Measurements from ENCODE around the gene ATP10B. TPM values are rescaled to one million over a fixed set of nuclear protein-coding genes. Genes with fewer than 3 reads are reported as not detected.

Gene ATP10B
- total and polyA plus RNA-seq, 10 of the 15 experiments (the other 5 are each of a cell fraction or from before 2014, with no cell fraction given): not detected

DNA sequence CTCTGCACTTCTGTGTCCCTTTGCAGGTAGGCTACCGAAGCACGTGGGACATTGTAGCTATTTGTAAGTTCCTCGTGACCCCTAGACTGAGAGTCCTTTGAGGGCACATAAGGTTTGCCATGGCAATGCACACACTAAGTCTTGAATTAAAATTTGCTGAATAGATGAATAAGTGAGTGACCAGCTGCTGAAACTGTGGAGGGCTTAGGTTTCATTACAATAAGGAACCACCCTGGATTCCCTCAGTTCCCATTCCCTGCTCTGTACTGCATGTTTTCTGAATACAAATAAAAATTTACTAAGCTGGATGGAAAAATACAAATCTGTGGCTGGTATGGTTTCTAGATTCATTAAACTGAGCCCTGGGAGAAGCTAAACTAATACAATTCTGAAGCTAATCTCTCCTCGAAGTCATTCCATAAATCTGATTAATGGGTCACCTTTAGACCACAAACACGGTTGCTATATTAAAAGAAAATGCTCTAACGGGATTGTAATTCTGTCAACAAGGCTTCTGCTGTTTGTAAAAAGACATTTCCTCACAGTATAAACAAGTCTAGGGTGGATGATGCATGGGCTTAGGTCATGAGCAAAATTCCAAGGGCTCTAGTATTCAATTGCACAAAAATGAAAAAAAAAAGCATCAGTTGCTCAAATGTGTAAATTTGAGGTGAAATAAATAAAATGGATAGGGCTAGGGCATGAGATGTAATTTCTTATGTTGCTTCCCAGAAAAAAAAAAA is 172.3 kb downstream of the ATP10B start:
- TF ChIP-seq SMC3 (IDR thresholded peaks at IDR 0.05; ENCODE audit: borderline replicate concordance, low read length): no peak
- TF ChIP-seq, protein P1, sequence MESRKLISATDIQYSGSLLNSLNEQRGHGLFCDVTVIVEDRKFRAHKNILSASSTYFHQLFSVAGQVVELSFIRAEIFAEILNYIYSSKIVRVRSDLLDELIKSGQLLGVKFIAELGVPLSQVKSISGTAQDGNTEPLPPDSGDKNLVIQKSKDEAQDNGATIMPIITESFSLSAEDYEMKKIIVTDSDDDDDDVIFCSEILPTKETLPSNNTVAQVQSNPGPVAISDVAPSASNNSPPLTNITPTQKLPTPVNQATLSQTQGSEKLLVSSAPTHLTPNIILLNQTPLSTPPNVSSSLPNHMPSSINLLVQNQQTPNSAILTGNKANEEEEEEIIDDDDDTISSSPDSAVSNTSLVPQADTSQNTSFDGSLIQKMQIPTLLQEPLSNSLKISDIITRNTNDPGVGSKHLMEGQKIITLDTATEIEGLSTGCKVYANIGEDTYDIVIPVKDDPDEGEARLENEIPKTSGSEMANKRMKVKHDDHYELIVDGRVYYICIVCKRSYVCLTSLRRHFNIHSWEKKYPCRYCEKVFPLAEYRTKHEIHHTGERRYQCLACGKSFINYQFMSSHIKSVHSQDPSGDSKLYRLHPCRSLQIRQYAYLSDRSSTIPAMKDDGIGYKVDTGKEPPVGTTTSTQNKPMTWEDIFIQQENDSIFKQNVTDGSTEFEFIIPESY (IDR thresholded peaks at IDR 0.05): no peak
- TF ChIP-seq RUNX3 (IDR thresholded peaks at IDR 0.05; ENCODE audit: low read length): no peak
- no peak for TF ChIP-seq POU2F2 (IDR thresholded peaks at IDR 0.05; ENCODE audit: borderline replicate concordance, low read depth, low read length)
- no peak for TF ChIP-seq TARDBP (IDR thresholded peaks at IDR 0.05; ENCODE audit: borderline replicate concordance)
- no peak for TF ChIP-seq SMAD5 (IDR thresholded peaks at IDR 0.05; ENCODE audit: low read depth)
- TF ChIP-seq, protein P2, sequence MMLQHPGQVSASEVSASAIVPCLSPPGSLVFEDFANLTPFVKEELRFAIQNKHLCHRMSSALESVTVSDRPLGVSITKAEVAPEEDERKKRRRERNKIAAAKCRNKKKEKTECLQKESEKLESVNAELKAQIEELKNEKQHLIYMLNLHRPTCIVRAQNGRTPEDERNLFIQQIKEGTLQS (IDR thresholded peaks at IDR 0.05; ENCODE audit: borderline replicate concordance, extremely low read depth, low read depth, low read length): no peak
- ATAC-seq (no peak), FAIRE-seq (no peak), DNase-seq (ENCODE audit: low read depth, low spot score) (no peak)
- no peak overlapping the region for H2AFZ ChIP-seq (ENCODE audit: control insufficient read depth, low read depth, low read length)
- no peaks in the 10 kb centered on the region for H3K4me1 ChIP-seq (ENCODE audit: control insufficient read depth, insufficient read depth, low read length)
- intact Hi-C loops (cut with micrococcal nuclease; ENCODE audit: unreplicated experiment): loop anchor here (5.0 to 10.0 kb wide), 2 partner anchors 175 to 242 kb away; no protein-coding TSS in a partner anchor
- H3K79me2 ChIP-seq (ENCODE audit: control insufficient read depth, insufficient read depth, low read length): no peaks in the 10 kb centered on the region
- 39% methylated on average over 6 of the region's 6 CpGs for WGBS (ENCODE audit: insufficient coverage, insufficient replicate concordance, low lambda C conversion rate, missing lambda C conversion rate)
- RAD21 ChIA-PET (ENCODE audit: unreplicated experiment): interaction anchor here (1.3 kb wide), 1 partner anchor 10 kb away, joined by 4 read pairs; no protein-coding TSS in a partner anchor
- no peaks in the 10 kb centered on the region for H3K36me3 ChIP-seq (ENCODE audit: control insufficient read depth in 2 of 2, insufficient read depth in 2 of 2, low read length in 1 of 2)
- SMC1A ChIA-PET (ENCODE audit: uncharacterized antibody, unreplicated experiment): interaction anchor here (0.9 to 2.2 kb wide), 3 partner anchors 118 to 422 kb away, joined by 3 to 10 read pairs (median 3); no protein-coding TSS in a partner anchor
- H3K27ac ChIP-seq (ENCODE audit: control insufficient read depth, insufficient read depth): no peak overlapping the region
- no peaks in the 10 kb centered on the region; a peak in 1 of 4 replicates for H3K27me3 ChIP-seq (replicated peaks in 1 of 2; ENCODE audit: control insufficient read depth in 2 of 2, insufficient read depth in 2 of 2, low read length in 1 of 2)
- H3K9ac ChIP-seq (ENCODE audit: control insufficient read depth, insufficient read depth, low read length): no peak overlapping the region
- BruUV-seq (replicated peaks): no TSS peak
- no peak overlapping the region for H3K4me2 ChIP-seq (ENCODE audit: control insufficient read depth, insufficient read depth)
- no peaks in the 10 kb centered on the region for H4K20me1 ChIP-seq (ENCODE audit: control insufficient read depth, insufficient read depth)
- in situ Hi-C loops (cut with MboI): no loop called here
- no peak overlapping the region for H3K4me3 ChIP-seq
- no peaks in the 10 kb centered on the region for H3K9me3 ChIP-seq (replicated peaks; ENCODE audit: control insufficient read depth, insufficient read depth, low read length)
- CTCF ChIA-PET: interaction anchor here (0.7 to 2.4 kb wide), 3 partner anchors 92 to 241 kb away, joined by 3 to 9 read pairs (median 3); no protein-coding TSS in a partner anchor
- POLR2A ChIA-PET: interaction anchor here (0.6 kb wide), 1 partner anchor 23 kb away, joined by 3 read pairs; no protein-coding TSS in a partner anchor

Measured in GM12878 (cell line).